Right ventricle myocardium inferior (tissue), 1 donor: ENCODE data around the gene OBSCN. TPM values are rescaled to one million over a fixed set of nuclear protein-coding genes. Genes with fewer than 3 reads are reported as not detected.

Source experiments
- ATAC-seq: fragments of 200-7000 bp; cut with Tn5 transposase; one replicate; pipeline ENCODE4 v1.9.1; 2020; ENCODE audit warnings: mild to moderate bottlenecking, moderate library complexity
- DNase-seq: peaks from one replicate; pipeline ENCODE4 v3.0.0; 2021; ENCODE audit errors: missing footprints
- intact Hi-C: fragments of 100-400 bp; cut with DNase I; formaldehyde crosslinking; loops from one replicate; pipeline ENCODE4 v1.11.0; 2022
- total RNA-seq: library from RNA; stranded (reverse); fragmentation: NEBNext Ultra II Directional; extraction: Animal tissue kit (Norgen Biotek cat#: 25700); gene quantifications from one replicate; pipeline ENCODE4 v1.2.1, GENCODE V29; 2021
- donor health status: DM: no; HTN: yes; CAD: no; lungs with severe emphysema.

OBSCN gene
- total RNA-seq, 1 donor from 2014 or later, result 275 TPM

DNA sequence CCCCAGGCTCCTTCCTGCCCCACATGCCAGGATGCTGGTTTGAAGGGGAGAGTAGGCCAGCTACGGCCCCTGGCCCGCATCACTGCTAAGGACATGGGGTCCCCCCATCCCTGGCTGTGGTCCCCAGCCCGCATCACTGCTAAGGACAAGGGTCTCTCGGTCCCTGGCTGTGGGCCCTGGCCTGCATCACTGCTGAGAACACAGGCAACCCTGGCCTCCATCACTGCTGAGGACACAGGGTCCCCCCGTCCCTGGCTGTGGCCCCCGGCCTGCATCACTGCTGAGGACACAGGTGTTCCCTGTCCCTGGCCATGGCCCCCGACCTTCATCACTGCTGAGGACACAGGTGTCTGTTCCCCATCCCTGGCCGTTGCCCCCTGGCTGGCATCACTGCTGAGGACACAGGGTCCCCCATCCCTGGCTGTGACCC is 448 bp upstream of the OBSCN start:
- intact Hi-C loops, result loop anchor here (1.0 kb wide), 1 partner anchor 41 kb away; no protein-coding TSS in a partner anchor
- DNase-seq, result no peak
- no peak for ATAC-seq

DNA sequence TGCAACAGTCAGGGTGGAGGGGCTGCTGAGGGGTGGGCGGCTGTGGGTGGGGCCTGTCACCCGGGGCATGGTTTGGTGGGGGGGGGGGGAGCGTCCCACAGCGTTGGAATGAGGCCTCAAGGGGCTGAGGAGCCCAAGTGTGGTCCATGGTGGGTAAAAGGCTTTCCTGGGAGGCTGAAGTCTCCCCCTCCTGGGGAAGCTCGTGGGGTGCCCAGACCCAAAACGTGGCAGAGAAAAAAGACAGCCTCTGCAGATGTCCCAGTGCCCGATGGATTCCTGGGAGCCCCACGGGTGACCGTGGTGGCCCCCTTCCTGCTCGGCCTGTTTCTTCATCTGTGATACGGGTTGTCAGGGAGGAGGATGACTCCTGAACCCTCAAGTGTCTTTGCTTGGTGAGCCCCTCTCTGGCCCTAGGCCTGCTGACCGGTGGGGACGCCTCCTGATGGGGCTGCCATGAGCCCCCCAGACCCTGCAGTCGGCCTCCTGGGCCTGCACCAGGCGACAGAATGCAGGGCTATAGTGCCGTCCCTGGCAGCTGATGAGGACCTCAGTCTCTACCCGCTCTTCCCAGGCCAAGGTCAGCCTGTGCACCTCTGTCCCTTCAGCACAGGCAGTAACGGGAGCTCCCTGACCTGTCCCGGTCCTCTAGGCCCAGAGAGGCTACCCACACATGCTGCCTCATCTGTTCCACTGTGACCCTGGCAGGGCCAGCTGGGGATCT is 1.1 kb downstream of the OBSCN start:
- intact Hi-C loops, result loop anchor here (2.0 kb wide), 1 partner anchor 68 kb away; the partner anchor contains the start of gene GUK1
- ATAC-seq (peak; percentile 2), DNase-seq (no peak)

DNA sequence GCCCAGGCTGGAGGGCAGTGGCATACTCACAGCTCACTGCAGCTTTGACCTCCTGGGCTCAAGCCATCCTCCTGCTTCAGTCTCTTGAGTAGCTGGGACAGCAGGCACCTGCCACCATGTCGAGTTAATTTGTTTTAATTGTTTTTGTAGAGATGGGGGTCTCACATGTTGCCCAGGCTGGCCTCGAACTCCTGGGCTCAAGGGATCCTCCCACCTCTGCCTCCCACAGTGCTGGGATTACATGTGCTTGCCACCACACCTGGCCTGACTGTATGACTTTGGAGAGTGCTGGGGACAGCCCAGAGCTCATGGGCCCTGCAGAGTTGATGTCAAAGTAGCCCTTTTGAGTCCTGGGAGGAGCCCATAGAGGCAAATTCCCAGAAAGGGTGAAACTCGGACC is 1.8 kb downstream of the OBSCN start:
- intact Hi-C loops, result loop anchor here (2.0 kb wide), 1 partner anchor 69 kb away; the partner anchor contains the start of gene GUK1
- DNase-seq (no peak), ATAC-seq (no peak)

DNA sequence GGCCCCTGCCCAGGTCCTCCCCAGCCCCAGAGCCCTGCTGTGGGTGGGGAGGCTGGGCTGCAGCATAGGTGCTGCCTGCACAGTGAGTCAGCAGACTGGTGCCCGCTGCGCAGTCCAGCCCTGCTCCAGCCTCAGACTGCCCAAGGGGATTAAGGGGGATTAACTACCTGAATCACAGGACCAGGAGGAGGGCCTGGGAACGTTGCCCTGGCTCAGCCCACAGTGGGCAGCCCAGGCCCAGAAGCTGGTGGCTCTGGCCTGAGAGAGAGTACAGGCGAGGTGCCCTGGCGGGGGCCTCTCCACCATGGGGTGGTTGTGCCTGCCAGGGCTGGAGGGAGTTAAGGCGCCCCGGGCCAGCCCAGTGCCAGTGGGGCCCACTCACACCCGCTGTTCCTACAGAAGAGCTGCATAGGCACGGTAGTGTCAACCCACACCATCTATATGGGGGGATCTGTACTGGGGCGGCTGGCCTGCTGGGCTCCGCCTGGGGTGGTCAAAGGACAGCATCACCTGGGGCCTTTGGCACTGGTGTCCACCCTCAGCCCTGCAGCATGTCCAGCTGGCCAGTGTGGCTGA is 2.3 kb downstream of the OBSCN start:
- intact Hi-C loops, result no loop called here
- DNase-seq, result no peak
- ATAC-seq, result peak; percentile 48

DNA sequence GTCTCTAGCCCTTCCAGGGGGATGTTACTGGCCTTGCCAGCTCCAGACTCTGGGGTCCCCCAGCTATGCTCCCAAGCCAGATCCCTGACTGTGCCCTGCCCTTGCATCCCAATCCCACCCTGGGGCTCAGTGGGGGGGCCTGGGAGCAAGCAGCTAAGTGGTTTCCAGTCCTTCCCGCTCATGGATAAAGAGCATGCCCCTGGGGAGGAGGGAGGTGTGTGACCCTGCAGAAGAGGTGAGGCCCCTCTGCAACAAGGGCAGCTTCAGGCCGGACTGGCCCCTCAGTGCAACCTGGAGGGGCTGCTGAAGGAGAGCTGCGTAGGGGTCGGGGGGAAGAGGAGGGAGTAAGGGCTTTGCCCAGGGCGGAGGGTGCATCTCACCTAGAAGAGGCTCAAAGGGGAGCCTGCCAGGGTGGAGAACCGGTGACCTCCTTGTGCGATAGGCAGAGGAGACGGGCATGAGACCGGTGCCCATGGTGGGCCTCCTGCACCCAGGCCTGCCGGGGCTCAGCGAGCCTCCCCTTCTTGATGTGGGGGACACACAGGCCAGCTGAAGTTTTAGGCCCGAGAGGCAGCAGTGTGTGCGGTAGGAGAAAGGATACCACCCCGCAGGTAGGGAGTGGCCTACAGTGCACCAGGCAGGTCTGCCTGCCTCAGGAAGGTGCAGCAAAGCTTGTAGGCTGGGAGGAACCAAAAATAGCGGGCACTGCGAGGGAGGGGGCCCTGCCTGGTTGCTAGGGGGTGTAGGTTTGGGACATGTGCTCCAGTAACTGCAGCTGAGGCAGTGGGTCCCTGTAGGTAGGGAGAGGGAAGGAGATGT is 3.1 kb downstream of the OBSCN start:
- ATAC-seq (no peak), DNase-seq (no peak)
- intact Hi-C loops, result no loop called here

DNA sequence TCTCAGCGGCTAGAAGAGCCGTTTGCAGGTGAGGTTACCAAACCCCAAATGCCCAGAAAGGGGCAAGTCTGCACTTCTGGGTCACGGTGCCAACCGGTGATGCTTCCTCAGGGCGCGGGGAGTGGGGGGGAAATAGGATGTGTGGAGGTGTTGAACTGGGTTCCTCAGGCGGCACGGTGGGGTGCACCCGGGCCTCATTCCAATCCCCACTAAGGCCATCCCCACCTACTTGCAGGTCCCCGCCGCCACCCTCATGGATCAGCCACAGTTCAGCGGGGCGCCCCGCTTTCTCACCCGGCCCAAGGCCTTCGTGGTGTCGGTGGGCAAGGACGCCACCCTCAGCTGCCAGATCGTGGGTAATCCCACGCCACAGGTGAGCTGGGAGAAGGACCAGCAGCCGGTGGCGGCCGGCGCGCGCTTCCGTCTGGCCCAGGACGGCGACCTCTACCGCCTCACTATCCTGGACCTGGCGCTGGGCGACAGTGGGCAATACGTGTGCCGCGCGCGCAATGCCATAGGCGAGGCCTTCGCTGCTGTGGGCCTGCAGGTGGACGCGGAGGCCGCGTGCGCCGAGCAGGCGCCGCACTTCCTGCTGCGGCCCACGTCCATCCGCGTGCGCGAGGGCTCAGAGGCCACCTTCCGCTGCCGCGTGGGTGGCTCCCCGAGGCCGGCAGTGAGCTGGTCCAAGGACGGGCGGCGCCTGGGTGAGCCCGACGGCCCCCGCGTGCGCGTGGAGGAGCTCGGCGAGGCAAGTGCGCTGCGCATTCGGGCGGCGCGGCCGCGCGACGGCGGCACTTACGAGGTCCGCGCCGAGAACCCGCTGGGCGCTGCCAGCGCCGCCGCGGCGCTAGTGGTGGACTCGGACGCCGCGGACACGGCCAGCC is 3.9 kb downstream of the OBSCN start:
- intact Hi-C loops, result no loop called here
- ATAC-seq, result no peak

DNA sequence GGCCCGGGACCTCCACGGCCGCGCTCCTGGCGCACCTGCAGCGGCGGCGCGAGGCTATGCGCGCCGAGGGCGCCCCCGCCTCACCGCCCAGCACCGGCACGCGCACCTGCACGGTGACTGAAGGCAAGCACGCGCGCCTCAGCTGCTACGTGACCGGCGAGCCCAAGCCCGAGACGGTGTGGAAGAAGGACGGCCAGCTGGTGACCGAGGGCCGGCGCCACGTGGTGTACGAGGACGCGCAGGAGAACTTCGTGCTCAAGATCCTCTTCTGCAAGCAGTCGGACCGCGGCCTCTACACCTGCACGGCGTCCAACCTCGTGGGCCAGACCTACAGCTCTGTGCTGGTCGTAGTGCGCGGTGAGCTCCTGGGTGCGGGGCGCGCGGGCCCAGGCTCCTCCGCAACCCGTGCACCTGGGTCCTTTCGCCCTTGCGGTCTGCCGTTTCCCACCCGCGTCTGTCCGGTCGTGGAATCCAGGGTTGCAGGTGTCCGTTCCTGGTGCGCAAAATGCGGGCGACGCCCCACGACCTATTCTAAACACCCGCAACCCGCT is 4.6 kb downstream of the OBSCN start:
- intact Hi-C loops, result no loop called here
- DNase-seq, result no peak

More for the DNA sequence above, 3.9 kb downstream of the OBSCN start:
- no peak for DNase-seq

DNA sequence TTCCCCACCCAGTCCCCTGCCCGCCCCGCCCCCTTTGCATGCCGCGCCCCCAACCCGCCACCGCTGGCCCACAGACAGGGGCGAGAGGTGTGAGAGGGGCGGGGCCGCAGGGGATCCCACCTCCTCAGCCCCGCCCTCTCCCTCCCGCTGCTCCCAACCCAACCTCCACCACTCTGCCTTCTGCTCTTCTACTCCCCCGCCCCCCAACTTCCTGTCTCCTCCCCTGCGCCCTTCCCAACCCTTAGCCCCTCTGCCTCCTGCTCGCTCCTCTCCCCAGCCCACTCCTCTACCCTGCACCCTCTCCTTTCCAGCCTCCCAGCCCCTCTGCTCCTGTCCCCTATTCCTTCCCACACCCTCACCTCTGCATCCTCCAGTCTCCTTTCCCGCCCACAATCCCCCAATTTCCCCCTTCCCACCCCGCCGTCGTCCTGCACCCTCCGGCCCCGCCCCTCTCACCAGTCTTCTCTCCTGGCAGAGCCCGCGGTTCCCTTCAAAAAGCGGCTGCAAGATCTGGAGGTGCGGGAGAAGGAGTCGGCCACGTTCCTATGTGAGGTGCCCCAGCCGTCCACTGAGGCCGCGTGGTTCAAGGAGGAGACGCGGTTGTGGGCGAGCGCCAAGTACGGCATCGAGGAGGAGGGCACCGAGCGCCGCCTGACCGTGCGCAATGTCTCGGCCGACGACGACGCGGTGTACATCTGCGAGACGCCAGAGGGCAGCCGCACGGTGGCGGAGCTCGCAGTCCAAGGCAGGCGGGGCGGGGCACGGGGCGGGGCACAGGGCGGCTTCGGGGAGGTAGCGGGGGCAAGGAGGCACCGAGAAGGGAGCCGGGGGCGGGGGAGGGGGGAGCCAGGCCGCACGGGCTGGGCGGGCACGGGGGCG is 5.4 kb downstream of the OBSCN start:
- DNase-seq (peak; percentile 92), ATAC-seq (peak; percentile 65)
- intact Hi-C loops, result no loop called here

More for the DNA sequence above, 4.6 kb downstream of the OBSCN start:
- no peak for ATAC-seq

DNA sequence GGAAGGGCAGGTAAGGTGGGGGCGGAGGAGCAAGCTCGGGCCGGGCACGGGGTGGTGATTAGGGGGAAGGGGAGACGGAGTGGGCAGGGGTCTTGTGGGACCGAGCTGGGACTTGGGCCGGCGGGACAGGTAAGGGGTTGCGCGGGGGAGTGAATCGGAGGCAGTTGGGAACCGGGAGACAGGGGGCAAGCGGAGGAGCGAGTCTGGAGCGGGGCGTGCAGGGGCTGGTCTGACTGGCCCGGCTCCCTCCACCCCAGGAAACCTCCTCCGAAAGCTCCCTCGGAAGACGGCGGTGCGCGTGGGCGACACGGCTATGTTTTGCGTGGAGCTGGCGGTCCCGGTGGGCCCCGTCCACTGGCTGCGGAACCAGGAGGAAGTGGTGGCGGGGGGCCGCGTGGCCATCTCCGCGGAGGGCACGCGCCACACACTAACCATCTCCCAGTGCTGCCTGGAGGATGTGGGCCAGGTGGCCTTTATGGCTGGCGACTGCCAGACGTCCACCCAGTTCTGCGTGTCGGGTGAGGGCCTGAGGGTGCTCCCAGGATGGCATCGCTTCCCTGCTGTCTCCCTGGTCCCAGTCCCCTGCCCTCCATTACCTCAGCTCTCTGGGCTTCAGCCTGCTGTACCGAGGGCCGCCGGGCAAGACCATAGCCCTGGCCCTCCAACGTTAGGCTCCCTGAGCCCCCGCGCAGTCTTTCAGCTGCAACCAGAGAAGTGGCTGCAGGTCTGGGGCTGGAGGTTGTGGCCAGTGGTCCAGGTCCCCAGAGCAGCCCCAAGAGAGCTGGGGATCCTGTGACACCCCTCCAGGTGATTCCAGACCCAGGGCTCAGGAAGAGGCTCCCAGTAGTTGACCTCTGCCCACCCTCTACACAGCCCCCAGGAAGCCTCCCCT is 6.3 kb downstream of the OBSCN start:
- intact Hi-C loops, result no loop called here
- DNase-seq (no peak), ATAC-seq (no peak)

DNA sequence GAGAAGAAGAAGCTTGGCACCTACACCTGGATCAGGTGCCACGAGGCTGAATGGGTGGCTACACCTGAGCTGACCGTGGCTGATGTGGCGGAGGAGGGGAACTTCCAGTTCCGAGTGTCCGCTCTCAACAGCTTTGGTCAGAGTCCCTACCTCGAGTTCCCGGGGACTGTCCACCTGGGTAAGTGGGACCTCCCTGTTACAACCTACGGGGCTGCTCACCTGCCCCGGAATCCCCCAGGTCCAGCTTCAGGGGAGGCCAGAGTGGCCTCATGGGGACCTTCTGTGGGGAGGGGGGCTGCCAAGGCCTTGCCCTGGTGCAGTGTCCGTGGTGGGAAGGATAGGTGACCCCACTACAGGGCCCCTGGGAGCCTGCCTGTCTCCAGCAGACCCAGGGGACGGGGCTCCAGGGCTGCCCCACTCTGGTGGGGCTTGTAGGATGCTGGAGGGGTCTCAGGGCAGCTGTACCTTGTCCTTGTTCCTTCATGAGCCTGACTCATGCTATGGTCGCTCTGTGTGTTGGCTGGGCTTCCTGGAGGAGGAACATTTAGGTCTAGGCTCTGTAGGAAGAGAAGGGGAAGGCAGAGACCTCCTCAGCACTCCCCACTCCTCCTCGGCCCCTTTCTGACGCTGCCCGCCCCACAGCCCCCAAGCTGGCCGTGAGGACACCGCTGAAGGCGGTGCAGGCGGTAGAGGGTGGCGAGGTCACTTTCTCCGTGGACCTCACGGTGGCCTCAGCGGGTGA is 7.2 kb downstream of the OBSCN start:
- DNase-seq (no peak), ATAC-seq (no peak)
- intact Hi-C loops, result no loop called here

DNA sequence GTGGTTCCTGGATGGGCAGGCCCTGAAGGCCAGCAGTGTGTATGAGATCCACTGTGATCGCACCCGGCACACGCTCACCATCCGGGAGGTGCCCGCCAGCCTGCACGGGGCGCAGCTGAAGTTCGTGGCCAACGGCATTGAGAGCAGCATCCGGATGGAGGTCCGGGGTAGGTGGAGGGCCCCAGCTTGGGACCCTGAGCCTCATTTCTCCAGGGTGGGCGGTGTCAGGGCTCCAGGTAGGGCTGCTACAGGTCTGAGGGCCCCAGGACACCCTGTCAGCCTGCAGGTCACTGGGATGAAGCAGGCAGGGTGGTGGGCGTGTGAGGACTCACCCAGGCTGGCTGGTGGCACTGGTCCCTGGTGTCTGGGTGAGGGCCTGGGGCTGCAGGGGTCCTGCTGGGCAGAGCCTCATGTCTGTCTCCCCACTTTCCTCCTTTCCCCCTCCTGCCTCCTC is 7.8 kb downstream of the OBSCN start:
- intact Hi-C loops, result no loop called here
- no peak for DNase-seq

DNA sequence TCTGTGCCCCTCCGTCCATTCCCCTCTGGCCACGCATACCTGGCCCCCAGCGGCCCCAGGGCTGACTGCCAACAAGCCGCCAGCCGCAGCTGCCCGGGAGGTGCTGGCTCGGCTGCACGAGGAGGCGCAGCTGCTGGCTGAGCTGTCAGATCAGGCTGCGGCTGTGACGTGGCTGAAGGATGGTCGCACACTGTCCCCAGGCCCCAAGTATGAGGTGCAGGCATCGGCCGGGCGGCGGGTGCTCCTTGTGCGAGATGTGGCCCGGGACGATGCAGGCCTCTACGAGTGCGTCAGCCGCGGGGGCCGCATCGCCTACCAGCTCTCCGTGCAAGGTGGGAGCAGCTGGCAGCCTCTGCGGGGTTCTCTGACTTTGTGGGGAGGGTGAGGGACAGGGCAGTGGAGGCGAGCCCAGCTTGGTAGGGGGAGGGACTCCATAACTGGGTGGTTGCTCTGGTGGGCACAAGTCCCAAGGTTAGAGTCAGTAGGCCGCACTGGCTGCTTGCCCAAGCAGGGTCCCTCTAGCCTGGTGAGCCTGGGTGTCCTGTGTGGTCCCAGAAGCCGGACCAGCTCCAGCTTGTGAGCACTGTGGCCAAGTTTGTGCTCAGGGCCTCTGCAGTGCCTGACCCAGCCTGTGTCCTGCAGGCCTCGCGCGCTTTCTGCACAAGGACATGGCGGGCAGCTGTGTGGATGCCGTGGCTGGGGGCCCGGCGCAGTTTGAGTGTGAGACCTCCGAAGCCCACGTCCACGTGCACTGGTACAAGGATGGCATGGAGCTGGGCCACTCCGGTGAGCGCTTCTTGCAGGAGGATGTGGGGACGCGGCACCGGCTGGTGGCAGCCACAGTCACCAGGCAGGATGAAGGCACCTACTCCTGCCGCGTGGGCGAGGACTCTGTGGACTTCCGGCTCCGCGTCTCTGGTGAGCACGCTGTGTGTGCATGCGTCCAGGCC is 8.8 kb downstream of the OBSCN start:
- ATAC-seq (peak; percentile 27), DNase-seq (no peak)
- intact Hi-C loops, result no loop called here

More for the DNA sequence above, 7.8 kb downstream of the OBSCN start:
- no peak for ATAC-seq

DNA sequence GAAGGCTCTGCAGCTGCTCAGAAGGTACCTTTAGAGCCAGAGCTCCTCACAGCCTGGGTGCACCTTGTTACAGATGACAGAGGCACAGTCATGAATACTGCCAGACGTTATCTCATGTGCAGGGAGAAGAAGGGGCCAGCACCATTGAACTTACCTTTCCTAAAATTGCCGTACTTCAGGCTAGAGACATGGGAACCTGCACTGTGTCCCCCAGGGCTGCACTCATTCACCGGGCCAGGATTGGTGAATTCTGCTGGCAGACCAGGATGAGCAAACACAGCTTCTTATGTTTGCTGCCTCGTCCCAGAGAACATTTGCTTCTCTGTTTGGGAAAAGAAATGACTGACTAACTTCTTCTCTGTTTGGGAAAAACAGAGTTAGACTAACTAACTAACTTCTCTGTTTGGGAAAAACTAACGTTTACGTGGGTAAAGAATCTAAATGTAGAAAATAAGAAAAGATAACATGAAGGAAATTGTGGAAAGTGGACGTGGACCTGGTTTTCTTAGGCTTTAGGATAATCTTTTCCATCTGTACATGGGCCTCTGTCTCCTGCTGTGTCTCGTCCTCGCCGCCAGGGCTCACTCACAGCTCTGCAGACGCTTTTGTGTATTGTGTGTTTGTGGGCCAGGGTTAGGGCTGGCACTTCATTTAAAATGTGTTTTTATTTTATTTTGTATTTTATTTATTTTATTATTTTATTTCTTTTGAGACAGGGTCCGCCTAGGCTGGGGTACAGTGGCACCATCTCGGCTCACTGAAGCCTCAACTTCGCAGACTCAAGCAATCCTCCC is 9.9 kb downstream of the OBSCN start:
- ATAC-seq (no peak), DNase-seq (no peak)
- intact Hi-C loops, result no loop called here
